Activated CD8-positive, alpha-beta memory T cell treated with anti-CD3 and anti-CD28 coated beads for 1 hour (primary cell): ENCODE data around the gene DUSP23.

Source experiments
- DNase-seq, 2 donors: peaks; one replicate each; pipeline ENCODE4 v3.0.0-alpha.2; 2020; ENCODE audit warnings: low read depth in 1 of 2; ENCODE audit errors: extremely low read depth in 1 of 2

The DUSP23 gene

GRCh38 chr1:159783724-159784123, 3.0 kb downstream of the DUSP23 start:
- no peak for DNase-seq

- no peak for DNase-seq
These were observed 5.7 kb downstream of the DUSP23 start for GRCh38 chr1:159786465-159786864.

- DNase-seq = no peak
These were observed 6.2 kb downstream of the DUSP23 start for GRCh38 chr1:159786966-159787365.

GRCh38 chr1:159790237-159790917, 9.6 kb downstream of the DUSP23 start:
- DNase-seq = no peak

- DNase-seq = no peak
These were observed 10.3 kb downstream of the DUSP23 start for GRCh38 chr1:159791031-159791430.

GRCh38 chr1:159791461-159791860, 10.7 kb downstream of the DUSP23 start:
- DNase-seq = no peak

GRCh38 chr1:159795534-159795933, 14.8 kb downstream of the DUSP23 start:
- DNase-seq = no peak

GRCh38 chr1:159798893-159799292, 18.1 kb downstream of the DUSP23 start:
- peak in 1 of 2 donors; percentile 11 for DNase-seq

- no peak for DNase-seq
These were observed 18.8 kb downstream of the DUSP23 start for GRCh38 chr1:159799446-159799985.

- DNase-seq = peak; percentile 3 to 10
These were observed 19.6 kb downstream of the DUSP23 start for GRCh38 chr1:159800177-159800930.

GRCh38 chr1:159802111-159802510, 21.3 kb downstream of the DUSP23 start, which contains the start of gene FCRL6:
FCRL6 (plus strand) TSS chr1:159802360; CDS start chr1:159802425, 65 bp downstream.
- no peak for DNase-seq

GRCh38 chr1:159803956-159804689, 23.4 kb downstream of the DUSP23 start:
- DNase-seq = no peak

GRCh38 chr1:159804924-159805323, 24.2 kb downstream of the DUSP23 start:
- DNase-seq = no peak

GRCh38 chr1:159815926-159816325, 35.2 kb downstream of the DUSP23 start:
- DNase-seq = no peak

- DNase-seq = no peak
These were observed 36.7 kb downstream of the DUSP23 start for GRCh38 chr1:159817276-159818041.

- no peak for DNase-seq
These were observed 40.6 kb downstream of the DUSP23 start for GRCh38 chr1:159821171-159821867.

- no peak for DNase-seq
These were observed 42.6 kb downstream of the DUSP23 start for GRCh38 chr1:159823406-159823805.

- DNase-seq = no peak
These were observed 44.8 kb downstream of the DUSP23 start for GRCh38 chr1:159825564-159825963.

- DNase-seq = peak; percentile 15 to 25
These were observed 45.8 kb downstream of the DUSP23 start, which contains the start of gene SLAMF8 for GRCh38 chr1:159826441-159827101. SLAMF8 (plus strand) TSS chr1:159826873; CDS start chr1:159826899, 26 bp downstream.
